ENCODE measurements around the gene ICAM4. TPM values are rescaled to one million over a fixed set of nuclear protein-coding genes. Genes with fewer than 3 reads are reported as not detected.

The ICAM4 gene
- total RNA-seq, 4 donors from 2014 or later: 0.47 TPM; not detected in 3

DNA sequence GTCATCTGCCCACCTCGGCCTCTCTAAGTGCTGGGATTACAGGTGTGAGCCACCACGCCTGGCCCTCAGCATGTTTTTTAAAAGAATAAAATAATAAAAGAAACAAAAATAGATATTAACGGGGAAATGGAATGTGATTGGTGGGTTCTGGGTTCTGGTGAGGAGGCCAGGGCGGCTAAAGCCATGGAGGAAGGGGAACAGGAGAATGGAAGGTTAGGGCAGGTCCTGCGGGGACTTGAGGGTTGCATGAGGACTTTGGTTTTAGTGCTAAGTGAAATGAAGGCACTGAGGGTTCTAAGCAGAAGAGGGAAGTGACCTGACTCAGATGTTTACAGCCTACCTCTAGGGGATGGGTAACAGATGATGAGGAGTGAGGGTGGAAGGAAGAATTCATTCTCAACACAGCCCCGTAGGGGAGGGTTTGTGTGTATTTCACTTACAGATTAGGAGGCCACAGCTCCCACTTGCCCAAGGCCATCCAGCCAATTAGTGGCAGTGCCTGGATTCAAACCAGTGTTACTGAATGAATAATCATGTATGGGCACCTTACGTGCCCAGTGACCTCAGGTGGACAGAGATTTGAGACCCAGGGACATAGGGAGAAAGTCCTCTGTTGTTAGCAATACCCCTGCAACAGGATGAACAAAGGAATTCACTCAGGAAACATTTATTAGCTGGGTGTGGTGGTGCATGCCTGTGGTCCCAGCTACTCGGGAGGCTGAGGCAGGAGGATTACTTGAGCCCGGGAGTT is 41.4 kb upstream of the ICAM4 start:
- WGBS, 2 donors (ENCODE audit: low coverage in 1 of 2): 67 to 72% methylated on average over 5 to 6 of the region's 9 CpGs
- no peaks in the 10 kb centered on the region for H3K36me3 ChIP-seq
- H3K27me3 ChIP-seq: no peaks in the 10 kb centered on the region
- TF ChIP-seq POLR2AphosphoS5 (IDR thresholded peaks at IDR 0.05) (no peak), EP300 (IDR thresholded peaks at IDR 0.05) (no peak), POLR2A (IDR thresholded peaks at IDR 0.05) (no peak), CTCF (IDR thresholded peaks at IDR 0.05) (no peak)
- no peak overlapping the region for H3K4me3 ChIP-seq
- no peaks in the 10 kb centered on the region for H3K9me3 ChIP-seq
- ATAC-seq: no peak
- H3K27ac ChIP-seq: no peak overlapping the region
- H3K4me1 ChIP-seq: peaks cover 0 to 9% (median 0%) of the 10 kb centered on the region in 3 donors

- no peaks in the 10 kb centered on the region for H3K27me3 ChIP-seq
- no peak for TF ChIP-seq CTCF (IDR thresholded peaks at IDR 0.05)
- TF ChIP-seq POLR2AphosphoS5 (IDR thresholded peaks at IDR 0.05): no peak
- no peak for TF ChIP-seq EP300 (IDR thresholded peaks at IDR 0.05)
- H3K27ac ChIP-seq: no peak overlapping the region
- H3K9me3 ChIP-seq: no peaks in the 10 kb centered on the region
- H3K36me3 ChIP-seq: no peaks in the 10 kb centered on the region
- H3K4me3 ChIP-seq: no peak overlapping the region
- WGBS, 2 donors (ENCODE audit: low coverage in 1 of 2): 82 to 84% methylated on average over 5 to 6 of the region's 6 CpGs
- peaks cover 0 to 19% (median 0%) of the 10 kb centered on the region in 3 donors for H3K4me1 ChIP-seq
- no peak for ATAC-seq
Observed at GRCh38 chr19:10246511-10246910, 40.2 kb upstream of the ICAM4 start.

DNA sequence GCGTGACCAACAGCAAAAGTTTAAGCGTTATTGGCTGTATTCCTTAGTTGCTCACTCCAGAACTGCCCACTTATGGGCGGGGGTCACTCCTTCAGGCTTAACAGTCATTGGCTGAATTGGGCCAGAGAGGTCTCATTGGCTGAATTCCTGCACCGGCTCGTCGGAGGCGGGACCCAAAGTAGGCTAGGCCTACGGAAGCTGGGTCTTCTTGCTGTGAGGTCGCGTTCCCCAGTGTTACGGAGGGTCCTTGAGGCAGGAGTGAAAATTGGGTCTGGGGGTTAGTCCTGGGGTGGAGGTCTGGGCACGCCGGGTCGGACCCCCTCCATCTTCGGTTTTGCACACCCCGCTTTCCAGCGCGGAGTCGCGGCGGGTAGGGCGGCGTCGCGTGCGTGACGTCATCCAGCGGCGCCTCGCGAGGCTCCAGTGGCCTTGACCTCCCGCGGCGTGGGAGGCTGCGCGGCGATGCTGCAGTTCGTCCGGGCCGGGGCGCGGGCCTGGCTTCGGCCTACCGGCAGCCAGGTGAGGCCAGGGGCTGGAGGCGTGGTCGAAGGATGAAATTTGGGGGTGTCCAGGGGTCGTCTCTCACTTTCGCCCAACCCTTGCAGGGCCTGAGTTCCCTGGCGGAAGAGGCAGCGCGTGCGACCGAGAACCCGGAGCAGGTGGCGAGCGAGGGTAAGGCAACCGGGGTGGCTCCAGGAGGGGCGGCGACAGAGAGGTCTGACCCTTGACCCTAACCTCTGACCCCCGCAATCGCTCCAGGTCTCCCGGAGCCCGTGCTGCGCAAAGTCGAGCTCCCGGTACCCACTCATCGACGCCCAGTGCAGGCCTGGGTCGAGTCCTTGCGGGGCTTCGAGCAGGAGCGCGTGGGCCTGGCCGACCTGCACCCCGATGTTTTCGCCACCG is 34.7 kb upstream of the ICAM4 start, which contains the start of gene MRPL4:
Gene MRPL4 (plus strand): TSS at position 423 of the 903 bp plus-strand sequence. CDS start 40 bp downstream, at position 463.
- ATAC-seq: peak; percentile 99
- H3K4me1 ChIP-seq: peaks cover 0 to 38% (median 6%) of the 10 kb centered on the region in 3 donors
- H3K4me3 ChIP-seq: peak within 1 kb of the TSS; percentile 64 to 80
- TF ChIP-seq POLR2AphosphoS5 (IDR thresholded peaks at IDR 0.05): peak; percentile 83
- TF ChIP-seq EP300 (IDR thresholded peaks at IDR 0.05): no peak
- TF ChIP-seq POLR2A (IDR thresholded peaks at IDR 0.05): peak; percentile 58 to 73
- TF ChIP-seq CTCF (IDR thresholded peaks at IDR 0.05): peak in 3 of 4 experiments; percentile 3 to 32 (median 24)
- H3K27me3 ChIP-seq: no peaks in the 10 kb centered on the region
- WGBS, 2 donors (ENCODE audit: low coverage in 1 of 2): 0% methylated on average over 1 to 3 of the region's 77 CpGs
- H3K27ac ChIP-seq: peak within 1 kb of the TSS; percentile 56 to 86 (median 84)
- H3K9me3 ChIP-seq: no peaks in the 10 kb centered on the region
- peaks cover 0 to 37% of the 10 kb centered on the region in 2 donors for H3K36me3 ChIP-seq

- Histone ChIP-seq H3K36me3 (peaks cover 0 to 43% of the 10 kb centered on the region in 2 donors), H3K9me3 (no peaks in the 10 kb centered on the region), H3K27me3 (no peaks in the 10 kb centered on the region), H3K4me3 (peak overlapping the region; percentile 64 to 80), H3K4me1 (peaks cover 0 to 38% (median 6%) of the 10 kb centered on the region in 3 donors), H3K27ac (peak overlapping the region in 3 of 4 donors; percentile 83 to 86 (median 85))
- no peak for ATAC-seq
- no peak for TF ChIP-seq POLR2A (IDR thresholded peaks at IDR 0.05)
- no peak for TF ChIP-seq EP300 (IDR thresholded peaks at IDR 0.05)
- TF ChIP-seq CTCF (IDR thresholded peaks at IDR 0.05): no peak
- no peak for TF ChIP-seq POLR2AphosphoS5 (IDR thresholded peaks at IDR 0.05)
- WGBS, 2 donors (ENCODE audit: low coverage in 1 of 2): 28 to 42% methylated on average over 4 to 5 of the region's 8 CpGs
Observed at GRCh38 chr19:10252707-10253106, 34.0 kb upstream of the ICAM4 start.
